ENCODE measurements around the gene THYN1. TPM values are rescaled to one million over a fixed set of nuclear protein-coding genes. Genes with fewer than 3 reads are reported as not detected.

The THYN1 gene
- total RNA-seq, 1 experiment from 2014 or later: 97.0 TPM

DNA sequence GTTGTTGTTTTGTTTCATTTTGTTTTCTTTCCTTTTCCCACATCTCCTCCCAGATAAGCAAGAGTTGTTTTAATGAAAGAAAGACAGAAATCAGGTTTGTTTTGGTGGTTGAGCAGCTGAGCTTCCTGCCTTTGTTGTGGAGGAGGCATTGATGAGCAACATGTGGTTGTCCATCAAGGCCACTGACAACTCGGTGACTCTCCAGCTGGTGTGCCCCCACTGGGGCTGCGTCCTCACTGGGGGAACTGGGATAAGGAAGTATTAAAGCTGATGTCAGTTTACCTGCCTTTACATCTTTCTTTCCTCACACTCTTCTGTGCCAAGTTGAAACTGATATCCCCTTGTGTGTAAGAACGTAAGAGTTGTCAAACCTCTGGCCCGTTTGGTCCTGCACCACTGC lies 22.8 kb downstream of the THYN1 start:
- no CpG with 5 or more reads among the region's 4 CpGs for WGBS (ENCODE audit: extremely low coverage, insufficient read length, low lambda C conversion rate)
- Histone ChIP-seq H3K4me2 (ENCODE audit: insufficient read depth, insufficient read length, low read length) (no peak overlapping the region), H2BK12ac (ENCODE audit: insufficient read length, low read depth, low read length) (no peak overlapping the region), H3K27ac (ENCODE audit: insufficient read length, low read depth, low read length) (no peak overlapping the region), H3T11ph (ENCODE audit: low read length) (no peak overlapping the region), H3K56ac (ENCODE audit: insufficient read length, low read depth, low read length) (no peak overlapping the region), H4K8ac (replicated peaks; ENCODE audit: insufficient read length, low read depth, low read length) (no peak overlapping the region), H3K79me2 (ENCODE audit: insufficient read depth, low read length) (no peaks in the 10 kb centered on the region; the same call in 1 of the 2 replicates), H3K23me2 (ENCODE audit: insufficient read length, low read depth, low read length, poor library complexity, severe bottlenecking) (peaks cover 4% of the 10 kb centered on the region), H3K27me3 (ENCODE audit: insufficient read depth, low read length) (no peaks in the 10 kb centered on the region), H2BK15ac (ENCODE audit: low read depth, low read length) (no peak overlapping the region), H2BK120ac (ENCODE audit: low read depth, low read length, poor library complexity, severe bottlenecking) (no peak overlapping the region), H3K23ac (ENCODE audit: insufficient read length, low read depth, low read length) (no peak overlapping the region), H2AK5ac (ENCODE audit: insufficient read length, low read length) (no peak overlapping the region), H3K4me1 (ENCODE audit: insufficient read depth, low read length) (no peaks in the 10 kb centered on the region), H3K4ac (ENCODE audit: low read depth, low read length) (no peak overlapping the region), H4K20me1 (ENCODE audit: control insufficient read depth, insufficient read depth, insufficient read length) (no peaks in the 10 kb centered on the region), H3K18ac (ENCODE audit: insufficient read length, low read depth, low read length) (no peak overlapping the region), H2AFZ (ENCODE audit: low read length) (no peak overlapping the region), H4K5ac (ENCODE audit: insufficient read length, low read depth, low read length) (no peak overlapping the region), H3K79me1 (ENCODE audit: insufficient read depth, low read depth, low read length, poor library complexity, severe bottlenecking) (no peaks in the 10 kb centered on the region), H4K91ac (ENCODE audit: insufficient read length, low read depth, low read length) (no peak overlapping the region), H2BK20ac (ENCODE audit: low read depth, low read length, poor library complexity, severe bottlenecking) (no peak overlapping the region), H2BK5ac (ENCODE audit: insufficient read length, low read length) (no peak overlapping the region), H3K14ac (ENCODE audit: insufficient read depth, low read length) (no peak overlapping the region), H3K9me3 (ENCODE audit: control insufficient read depth, low read depth, low read length) (no peaks in the 10 kb centered on the region), H3K9ac (ENCODE audit: extremely low read depth, insufficient read length, low read length) (no peak overlapping the region)
- no peak overlapping the region for H3K4me3 Mint-ChIP-seq
- H3K27ac Mint-ChIP-seq: no peak overlapping the region
- TF ChIP-seq, protein P1, sequence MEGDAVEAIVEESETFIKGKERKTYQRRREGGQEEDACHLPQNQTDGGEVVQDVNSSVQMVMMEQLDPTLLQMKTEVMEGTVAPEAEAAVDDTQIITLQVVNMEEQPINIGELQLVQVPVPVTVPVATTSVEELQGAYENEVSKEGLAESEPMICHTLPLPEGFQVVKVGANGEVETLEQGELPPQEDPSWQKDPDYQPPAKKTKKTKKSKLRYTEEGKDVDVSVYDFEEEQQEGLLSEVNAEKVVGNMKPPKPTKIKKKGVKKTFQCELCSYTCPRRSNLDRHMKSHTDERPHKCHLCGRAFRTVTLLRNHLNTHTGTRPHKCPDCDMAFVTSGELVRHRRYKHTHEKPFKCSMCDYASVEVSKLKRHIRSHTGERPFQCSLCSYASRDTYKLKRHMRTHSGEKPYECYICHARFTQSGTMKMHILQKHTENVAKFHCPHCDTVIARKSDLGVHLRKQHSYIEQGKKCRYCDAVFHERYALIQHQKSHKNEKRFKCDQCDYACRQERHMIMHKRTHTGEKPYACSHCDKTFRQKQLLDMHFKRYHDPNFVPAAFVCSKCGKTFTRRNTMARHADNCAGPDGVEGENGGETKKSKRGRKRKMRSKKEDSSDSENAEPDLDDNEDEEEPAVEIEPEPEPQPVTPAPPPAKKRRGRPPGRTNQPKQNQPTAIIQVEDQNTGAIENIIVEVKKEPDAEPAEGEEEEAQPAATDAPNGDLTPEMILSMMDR (conservative IDR thresholded peaks at IDR 0.05): no peak
- H3K27me3 Mint-ChIP-seq (ENCODE audit: low read depth): peaks cover 6% of the 10 kb centered on the region
- H3K9me3 Mint-ChIP-seq: no peaks in the 10 kb centered on the region
- no peak for DNase-seq
- peaks cover 0 to under 1% (median 0%) of the 10 kb centered on the region in 3 experiments; a peak in 2 of 7 replicates for H3K36me3 Mint-ChIP-seq (ENCODE audit: insufficient read depth in 1 of 3, low read depth in 3 of 3)
- H3K4me1 Mint-ChIP-seq: peaks cover 9 to 19% of the 10 kb centered on the region in 2 experiments

Measured in H9 (cell line).